Measurements from ENCODE around the gene MECR.
"Not testable (repeated sequence)": the region's sequence is repeated elsewhere in the genome, so short reads cannot be mapped to it uniquely, and the experiment has no call there.

Gene MECR

GRCh38 chr1:29224356-29224837 lies 6.3 kb downstream of the MECR start:
- DNase-seq (ENCODE audit: extremely low read depth, insufficient read length): no peak
- TF ChIP-seq, protein P1, sequence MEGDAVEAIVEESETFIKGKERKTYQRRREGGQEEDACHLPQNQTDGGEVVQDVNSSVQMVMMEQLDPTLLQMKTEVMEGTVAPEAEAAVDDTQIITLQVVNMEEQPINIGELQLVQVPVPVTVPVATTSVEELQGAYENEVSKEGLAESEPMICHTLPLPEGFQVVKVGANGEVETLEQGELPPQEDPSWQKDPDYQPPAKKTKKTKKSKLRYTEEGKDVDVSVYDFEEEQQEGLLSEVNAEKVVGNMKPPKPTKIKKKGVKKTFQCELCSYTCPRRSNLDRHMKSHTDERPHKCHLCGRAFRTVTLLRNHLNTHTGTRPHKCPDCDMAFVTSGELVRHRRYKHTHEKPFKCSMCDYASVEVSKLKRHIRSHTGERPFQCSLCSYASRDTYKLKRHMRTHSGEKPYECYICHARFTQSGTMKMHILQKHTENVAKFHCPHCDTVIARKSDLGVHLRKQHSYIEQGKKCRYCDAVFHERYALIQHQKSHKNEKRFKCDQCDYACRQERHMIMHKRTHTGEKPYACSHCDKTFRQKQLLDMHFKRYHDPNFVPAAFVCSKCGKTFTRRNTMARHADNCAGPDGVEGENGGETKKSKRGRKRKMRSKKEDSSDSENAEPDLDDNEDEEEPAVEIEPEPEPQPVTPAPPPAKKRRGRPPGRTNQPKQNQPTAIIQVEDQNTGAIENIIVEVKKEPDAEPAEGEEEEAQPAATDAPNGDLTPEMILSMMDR (IDR thresholded peaks at IDR 0.05; ENCODE audit: insufficient read depth, low read length, poor library complexity, severe bottlenecking): no peak
- no peaks in the 10 kb centered on the region for H3K27me3 ChIP-seq (replicated peaks; ENCODE audit: control insufficient read depth, insufficient read depth, low read length)
- H3K4me3 ChIP-seq (replicated peaks; ENCODE audit: low read depth, low read length): no peak overlapping the region
- H3K36me3 ChIP-seq (ENCODE audit: control insufficient read depth, insufficient read depth, low read length): no peaks in the 10 kb centered on the region

GRCh38 chr1:29223521-29223920 lies 7.2 kb downstream of the MECR start:
- Histone ChIP-seq H3K27me3 (replicated peaks; ENCODE audit: control insufficient read depth, insufficient read depth, low read length) (no peaks in the 10 kb centered on the region), H3K36me3 (ENCODE audit: control insufficient read depth, insufficient read depth, low read length) (no peaks in the 10 kb centered on the region; the same call in 1 of the 2 replicates), H3K4me3 (replicated peaks; ENCODE audit: low read depth, low read length) (no peak overlapping the region)
- DNase-seq (ENCODE audit: extremely low read depth, insufficient read length): no peak
- TF ChIP-seq, protein P1 (IDR thresholded peaks at IDR 0.05; ENCODE audit: insufficient read depth, low read length, poor library complexity, severe bottlenecking): no peak

DNA sequence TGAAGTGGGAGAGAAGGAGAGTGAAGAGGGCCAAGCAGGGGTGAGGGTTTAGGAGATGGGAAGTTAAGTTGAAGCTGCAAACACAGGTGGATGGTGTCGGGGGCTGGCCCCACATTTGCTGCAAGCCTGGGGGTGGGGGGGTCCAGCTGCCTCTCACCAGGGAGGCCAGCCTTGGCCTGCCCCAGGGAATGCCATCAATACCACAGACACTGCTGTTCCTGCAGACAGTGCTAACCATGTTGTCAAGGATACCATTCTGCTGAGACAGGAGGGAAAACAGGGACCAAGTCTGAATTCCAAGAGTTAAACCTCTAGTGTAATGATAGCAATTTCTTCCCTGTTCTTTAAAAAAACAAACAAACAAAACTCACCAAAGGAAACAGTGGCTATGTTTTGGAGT lies 8.0 kb downstream of the MECR start:
- Histone ChIP-seq H3K36me3 (ENCODE audit: control insufficient read depth, insufficient read depth, low read length) (no peaks in the 10 kb centered on the region; the same call in none of the 2 replicates), H3K4me3 (replicated peaks; ENCODE audit: low read depth, low read length) (no peak overlapping the region), H3K27me3 (replicated peaks; ENCODE audit: control insufficient read depth, insufficient read depth, low read length) (no peaks in the 10 kb centered on the region)
- TF ChIP-seq, protein P1 (IDR thresholded peaks at IDR 0.05; ENCODE audit: insufficient read depth, low read length, poor library complexity, severe bottlenecking): no peak
- no peak for DNase-seq (ENCODE audit: extremely low read depth, insufficient read length)

DNA sequence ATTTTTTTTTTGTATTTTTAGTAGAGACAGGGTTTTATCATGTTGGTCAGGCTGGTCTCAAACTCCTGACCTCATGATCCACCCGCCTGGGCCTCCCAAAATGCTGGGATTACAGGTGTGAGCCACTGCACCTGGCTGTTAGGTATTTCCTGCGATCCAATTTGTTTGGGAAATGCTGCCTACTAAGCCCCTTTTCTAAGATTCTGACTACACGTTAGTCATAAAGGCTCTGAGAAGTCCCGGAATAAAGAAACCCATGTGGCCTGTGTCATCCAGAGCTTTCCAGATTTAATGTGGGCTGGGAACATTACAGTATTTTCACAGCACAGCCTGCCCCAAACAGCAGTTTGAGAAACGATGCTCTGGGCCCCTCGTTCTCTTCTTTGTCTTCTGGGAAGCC lies 8.5 kb downstream of the MECR start:
- not testable (repeated sequence) for H3K4me3 ChIP-seq (replicated peaks; ENCODE audit: low read depth, low read length); DNase-seq (ENCODE audit: extremely low read depth, insufficient read length); H3K27me3 ChIP-seq (replicated peaks; ENCODE audit: control insufficient read depth, insufficient read depth, low read length); H3K36me3 ChIP-seq (ENCODE audit: control insufficient read depth, insufficient read depth, low read length)

DNA sequence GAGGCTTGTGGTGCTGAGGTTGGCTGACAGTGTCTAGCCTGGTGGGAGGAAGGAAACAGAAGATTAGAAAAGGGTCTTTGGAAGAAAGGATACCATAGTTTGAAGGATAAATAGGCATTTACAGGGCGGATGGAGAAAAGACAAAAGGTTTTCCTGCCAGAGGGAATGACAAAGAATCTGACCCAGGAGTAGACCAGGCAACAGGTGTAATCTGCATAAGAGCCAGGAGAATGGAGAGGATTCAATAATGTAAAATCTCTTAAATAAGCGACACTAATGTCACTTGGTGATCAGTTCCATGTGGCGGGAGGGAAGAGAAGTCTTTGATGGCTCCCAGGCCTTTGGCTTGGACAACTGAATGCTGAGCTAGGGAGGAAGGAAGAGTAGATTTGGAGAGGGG lies 9.4 kb downstream of the MECR start:
- no peak for DNase-seq (ENCODE audit: extremely low read depth, insufficient read length)
- TF ChIP-seq, protein P1 (IDR thresholded peaks at IDR 0.05; ENCODE audit: insufficient read depth, low read length, poor library complexity, severe bottlenecking): no peak
- no peaks in the 10 kb centered on the region for H3K27me3 ChIP-seq (replicated peaks; ENCODE audit: control insufficient read depth, insufficient read depth, low read length)
- peaks cover 1% of the 10 kb centered on the region for H3K36me3 ChIP-seq (ENCODE audit: control insufficient read depth, insufficient read depth, low read length)
- H3K4me3 ChIP-seq (replicated peaks; ENCODE audit: low read depth, low read length): no peak overlapping the region

- TF ChIP-seq, protein P1 (IDR thresholded peaks at IDR 0.05; ENCODE audit: insufficient read depth, low read length, poor library complexity, severe bottlenecking): no peak
- H3K4me3 ChIP-seq (replicated peaks; ENCODE audit: low read depth, low read length): no peak overlapping the region
- no peaks in the 10 kb centered on the region for H3K27me3 ChIP-seq (replicated peaks; ENCODE audit: control insufficient read depth, insufficient read depth, low read length)
- DNase-seq (ENCODE audit: extremely low read depth, insufficient read length): no peak
- H3K36me3 ChIP-seq (ENCODE audit: control insufficient read depth, insufficient read depth, low read length): peaks cover 5% of the 10 kb centered on the region
Observed at GRCh38 chr1:29218223-29218622, 12.5 kb downstream of the MECR start.

All from GM06990 (cell line).